H1 (cell line): Measurements from ENCODE around the gene KCNIP2. TPM values are rescaled to one million over a fixed set of nuclear protein-coding genes. Genes with fewer than 3 reads are reported as not detected.

Experiments
- CTCF ChIA-PET: fragments of 300-600 bp; sonication (Branson Sonifier 250); formaldehyde crosslinking; loops from one replicate; lab custom pipeline; 2021; ENCODE audit not compliant: partially characterized antibody; lab: Charles Lee
- POLR2A ChIA-PET: fragments of 300-600 bp; sonication (Branson Sonifier 250); formaldehyde crosslinking; loops from one replicate; lab custom pipeline; 2021; ENCODE audit warnings: inconsistent platforms; ENCODE audit not compliant: partially characterized antibody; lab: Charles Lee
- DNase-seq, 2 experiments: peaks; one replicate each; pipeline versions ENCODE4 v3.0.0 to v3.0.0-alpha.2; 2010 to 2022; ENCODE audit warnings: low spot score in 2 of 2, low read depth in 1 of 2, mixed read lengths in 1 of 2
- FAIRE-seq: peaks from 2 replicates; lab custom pipeline; 2011; peaks lifted over from hg19 to GRCh38; lab: Jason Lieb, UNC
- H2AFZ ChIP-seq: 2 replicates; pipeline ENCODE4 v1.8.1; 2012; ENCODE audit warnings: low read length, inconsistent platforms
- H2AK5ac ChIP-seq: 2 replicates; pipeline ENCODE4 v1.6.1; 2013; ENCODE audit warnings: low read depth, low read length
- H2BK120ac ChIP-seq: replicated peaks from 2 replicates; pipeline ENCODE3; 2013; ENCODE audit warnings: low read depth, low read length, inconsistent platforms
- H2BK12ac ChIP-seq: 2 replicates; pipeline ENCODE4 v1.6.1; 2013; ENCODE audit warnings: low read depth, low read length
- H2BK15ac ChIP-seq: 2 replicates; pipeline ENCODE4 v1.6.1; 2013; ENCODE audit warnings: low read length
- H2BK20ac ChIP-seq: 2 replicates; pipeline ENCODE4 v1.6.1; 2013; ENCODE audit warnings: low read length
- H2BK5ac ChIP-seq: 2 replicates; pipeline ENCODE4 v1.6.1; 2013; ENCODE audit warnings: low read depth, low read length
- H3K14ac ChIP-seq: 2 replicates; pipeline ENCODE4 v1.6.1; 2013; ENCODE audit warnings: inconsistent platforms; ENCODE audit not compliant: insufficient read length
- H3K18ac ChIP-seq: 2 replicates; pipeline ENCODE4 v1.6.1; 2013; ENCODE audit warnings: low read length; ENCODE audit errors: extremely low read depth
- H3K23ac ChIP-seq: 2 replicates; pipeline ENCODE4 v1.6.1; 2013; ENCODE audit warnings: inconsistent platforms; ENCODE audit not compliant: insufficient read length
- H3K23me2 ChIP-seq: 2 replicates; pipeline ENCODE4 v1.6.1; 2013; ENCODE audit warnings: low read depth, low read length
- H3K27ac ChIP-seq: 2 replicates; pipeline ENCODE4 v1.6.1; 2011; ENCODE audit warnings: low read depth, low read length, inconsistent platforms
- H3K27me3 ChIP-seq, 4 experiments: replicated peaks in 1 of 4; 1 replicate in 1 of 4; 2 replicates in 3 of 4; pipeline versions ENCODE4 v1.6.1 to v1.8.1; 2011 to 2013; ENCODE audit warnings: low read length in 3 of 4, mild to moderate bottlenecking in 3 of 4, inconsistent platforms in 2 of 4, mixed read lengths in 2 of 4, moderate library complexity in 1 of 4; ENCODE audit not compliant: control insufficient read depth in 3 of 4, insufficient read depth in 3 of 4; ENCODE audit errors: extremely low read depth in 1 of 4
- H3K36me3 ChIP-seq, 4 experiments: 2 replicates each; pipeline versions ENCODE4 v1.6.1 to v1.8.1; 2011 to 2013; ENCODE audit warnings: mild to moderate bottlenecking in 4 of 4, low read length in 3 of 4, moderate library complexity in 2 of 4, control low read depth in 1 of 4, inconsistent platforms in 1 of 4; ENCODE audit not compliant: insufficient read depth in 4 of 4, control insufficient read depth in 2 of 4
- H3K4ac ChIP-seq: replicated peaks from 2 replicates; pipeline ENCODE3; 2013; ENCODE audit warnings: low read length, low read depth, mixed read lengths, inconsistent platforms; ENCODE audit not compliant: insufficient read length
- H3K4me1 ChIP-seq, 4 experiments: replicated peaks in 1 of 4; 1 replicate in 1 of 4; 2 replicates in 3 of 4; pipeline versions ENCODE4 v1.6.1 to v1.8.1; 2011 to 2013; ENCODE audit warnings: low read length in 3 of 4, inconsistent platforms in 2 of 4, mixed read lengths in 1 of 4; ENCODE audit not compliant: insufficient read depth in 4 of 4, control insufficient read depth in 3 of 4
- H3K4me2 ChIP-seq, 2 experiments: 2 replicates each; pipeline versions ENCODE4 v1.6.1 to v1.8.1; 2011 to 2013; ENCODE audit warnings: low read depth in 2 of 2, low read length in 2 of 2, control low read depth in 1 of 2, inconsistent platforms in 1 of 2, mild to moderate bottlenecking in 1 of 2; ENCODE audit not compliant: insufficient read depth in 1 of 2
- H3K4me3 ChIP-seq, 4 experiments: fragments of 200-600, 300-600 bp in 1 of 4; sonication (generic), shearing (Covaris generic), sonication (Bioruptor Twin) in 1 of 4; 2 replicates each; pipeline versions ENCODE4 v1.5.1 to v1.8.1; 2011 to 2016; ENCODE audit warnings: low read length in 4 of 4, low read depth in 3 of 4, control low read depth in 2 of 4, inconsistent platforms in 2 of 4, mild to moderate bottlenecking in 2 of 4, mixed read lengths in 1 of 4, moderate library complexity in 1 of 4; ENCODE audit not compliant: insufficient read depth in 2 of 4; ENCODE audit errors: extremely low read depth in 1 of 4
- H3K56ac ChIP-seq: replicated peaks from 2 replicates; pipeline ENCODE3; 2013; ENCODE audit warnings: low read depth, mild to moderate bottlenecking, mixed read lengths, low read length, inconsistent platforms; ENCODE audit not compliant: insufficient read length
- H3K79me1 ChIP-seq: 2 replicates; pipeline ENCODE4 v1.6.1; 2013; ENCODE audit warnings: low read depth, low read length, control low read depth
- H3K79me2 ChIP-seq, 2 experiments: 2 replicates each; pipeline versions ENCODE4 v1.6.1 to v1.8.1; 2012 to 2013; ENCODE audit warnings: low read length in 2 of 2, mild to moderate bottlenecking in 2 of 2, inconsistent platforms in 1 of 2; ENCODE audit not compliant: insufficient read depth in 2 of 2, control insufficient read depth in 1 of 2
- H3K9ac ChIP-seq, 4 experiments: replicated peaks in 1 of 4; 1 replicate in 1 of 4; 2 replicates in 3 of 4; pipeline versions ENCODE4 v1.6.1 to v1.8.1; 2011 to 2013; ENCODE audit warnings: low read depth in 3 of 4, low read length in 3 of 4, control low read depth in 2 of 4, mild to moderate bottlenecking in 2 of 4, moderate library complexity in 2 of 4, inconsistent platforms in 1 of 4; ENCODE audit errors: extremely low read depth in 1 of 4
- H3K9me3 ChIP-seq, 2 experiments: 2 replicates each; pipeline versions ENCODE4 v1.6.1 to v1.8.1; 2012 to 2013; ENCODE audit warnings: mild to moderate bottlenecking in 2 of 2, moderate library complexity in 2 of 2, control low read depth in 1 of 2, inconsistent platforms in 1 of 2, low read depth in 1 of 2, low read length in 1 of 2, mixed read lengths in 1 of 2; ENCODE audit not compliant: insufficient read depth in 2 of 2
- H4K20me1 ChIP-seq, 2 experiments: replicated peaks in 1 of 2; 2 replicates each; pipeline versions ENCODE3 to v1.8.1; 2011 to 2013; ENCODE audit warnings: inconsistent platforms in 2 of 2, low read length in 2 of 2, mild to moderate bottlenecking in 1 of 2; ENCODE audit not compliant: insufficient read depth in 2 of 2, control insufficient read depth in 1 of 2
- H4K5ac ChIP-seq: 2 replicates; pipeline ENCODE4 v1.6.1; 2013; ENCODE audit warnings: low read length, low read depth, mixed read lengths, inconsistent platforms; ENCODE audit not compliant: insufficient read length
- H4K8ac ChIP-seq: 2 replicates; pipeline ENCODE4 v1.8.0; 2013; ENCODE audit warnings: mild to moderate bottlenecking, moderate library complexity, low read length, inconsistent platforms; ENCODE audit not compliant: insufficient read depth; ENCODE audit errors: extremely low read depth
- H4K91ac ChIP-seq: replicated peaks from 2 replicates; pipeline ENCODE3; 2013; ENCODE audit warnings: low read length, mixed read lengths, inconsistent platforms; ENCODE audit not compliant: insufficient read length
- ATF2 ChIP-seq: IDR thresholded peaks from 2 replicates; pipeline ENCODE4 v1.6.1; 2012; ENCODE audit warnings: low read length, inconsistent platforms
- BACH1 ChIP-seq: IDR thresholded peaks from 2 replicates; pipeline ENCODE4 v1.6.1; 2012; ENCODE audit warnings: low read length, improper control_type of control experiment
- BCL11A ChIP-seq, 2 experiments: IDR thresholded peaks; one replicate each; pipeline ENCODE4 v1.6.1; 2011; ENCODE audit warnings: low read depth in 2 of 2, low read length in 2 of 2, mild to moderate bottlenecking in 2 of 2
- CHD1 ChIP-seq: IDR thresholded peaks from 2 replicates; pipeline ENCODE4 v1.6.1; 2012; ENCODE audit warnings: low read depth, low read length, improper control_type of control experiment
- GABPA ChIP-seq: IDR thresholded peaks from 2 replicates; pipeline ENCODE4 v1.6.1; 2011; ENCODE audit warnings: mild to moderate bottlenecking, low read length, moderate library complexity, borderline replicate concordance; ENCODE audit not compliant: insufficient read depth
- PHF8 ChIP-seq: fragments of 200-600 bp; sonication (generic); conservative IDR thresholded peaks from 2 replicates; pipeline ENCODE4 v1.7.1; 2012; ENCODE audit warnings: low read depth, mild to moderate bottlenecking, inconsistent platforms, low read length, moderate library complexity
- RAD21 ChIP-seq, 2 experiments: IDR thresholded peaks in 1 of 2; conservative IDR thresholded peaks in 1 of 2; 2 replicates each; pipeline ENCODE4 v1.6.1; 2011; ENCODE audit warnings: low read depth in 2 of 2, low read length in 2 of 2, improper control_type of control experiment in 1 of 2, inconsistent platforms in 1 of 2, mild to moderate bottlenecking in 1 of 2, moderate library complexity in 1 of 2
- TCF12 ChIP-seq: IDR thresholded peaks from 2 replicates; pipeline ENCODE4 v1.6.1; 2011; ENCODE audit warnings: low read depth, mild to moderate bottlenecking, low read length
- USF2 ChIP-seq: IDR thresholded peaks from 2 replicates; pipeline ENCODE4 v1.6.1; 2011; ENCODE audit warnings: low read length, improper control_type of control experiment
- WGBS, 2 experiments: shearing (Covaris generic) in 1 of 2; methylation state at CpG; one replicate each; pipeline versions ENCODE4 v1.1.6 to v1.1.7; 2013 to 2015; ENCODE audit warnings: low lambda C conversion rate in 2 of 2, mixed read lengths in 2 of 2, inconsistent platforms in 1 of 2, low coverage in 1 of 2, missing lambda C conversion rate in 1 of 2; ENCODE audit not compliant: insufficient replicate concordance in 2 of 2, insufficient coverage in 1 of 2, insufficient read length in 1 of 2; ENCODE audit errors: extremely low coverage in 1 of 2, missing lambda C conversion rate in 1 of 2; 5-methylcytosine and 5-hydroxymethylcytosine counted together
- polyA plus RNA-seq, 7 experiments: library from polyadenylated mRNA; depleted of rRNA in 3 of 7; stranded (reverse) in 5 of 7; unstranded in 2 of 7; fragments of >200 nt in 5 of 7; fragments of 200-250 nt in 2 of 7; gene quantifications; 1 replicate in 5 of 7; 2 replicates in 1 of 7; 4 replicates in 1 of 7; pipeline versions ENCODE4 v1.2.1 to v1.2.3, GENCODE V29; 2011 to 2013; ENCODE audit warnings: missing spikeins in 2 of 7, mixed read lengths in 2 of 7
- total RNA-seq: library from RNA; stranded (reverse); fragmentation: NEBNext Ultra II Directional; extraction: Animal tissue kit (Norgen Biotek cat#: 25700); gene quantifications from 2 replicates; pipeline ENCODE4 v1.2.1, GENCODE V29; 2021

KCNIP2 gene
- total and polyA plus RNA-seq, 2 of the 8 experiments (the other 6 are each of a cell fraction or from before 2014, with no cell fraction given), result 2.7 to 6.0 TPM

GRCh38 chr10:101881036-101881774 lies 37.6 kb upstream of the KCNIP2 start:
- Histone ChIP-seq H3K9ac (no peak overlapping the region), H3K4me3 (no peak overlapping the region), H3K9me3 (no peaks in the 10 kb centered on the region), H4K20me1 (no peaks in the 10 kb centered on the region), H3K4me1 (no peaks in the 10 kb centered on the region), H2AFZ (no peak overlapping the region), H3K4me2 (no peak overlapping the region), H3K56ac (no peak overlapping the region), H2BK12ac (no peak overlapping the region), H2BK15ac (no peak overlapping the region), H3K27ac (no peak overlapping the region), H3K79me1 (no peaks in the 10 kb centered on the region), H3K27me3 (no peaks in the 10 kb centered on the region), H4K8ac (no peak overlapping the region), H3K4ac (no peak overlapping the region), H4K5ac (no peak overlapping the region), H3K23me2 (no peaks in the 10 kb centered on the region), H2BK5ac (no peak overlapping the region), H3K23ac (no peak overlapping the region), H3K18ac (no peak overlapping the region), H2AK5ac (no peak overlapping the region), H3K36me3 (no peaks in the 10 kb centered on the region), H2BK20ac (no peak overlapping the region), H3K79me2 (no peaks in the 10 kb centered on the region), H2BK120ac (no peak overlapping the region), H4K91ac (no peak overlapping the region), H3K14ac (no peak overlapping the region)
- CTCF ChIA-PET, result interaction anchor here (0.7 to 16.8 kb wide), 6 partner anchors 8 to 192 kb away, joined by 3 to 210 read pairs (median 4); no protein-coding TSS in a partner anchor
- POLR2A ChIA-PET, result interaction anchor here (0.6 to 1.2 kb wide), 2 partner anchors 63 to 242 kb away, joined by 3 to 4 read pairs; partner anchors contain the start of gene OGA
- DNase-seq, result no peak
- 82% methylated on average over 2 of the region's 2 CpGs; no CpG with 5 or more reads in 1 of the 2 experiments for WGBS, 2 experiments
- FAIRE-seq, result no peak
- TF ChIP-seq RAD21 (IDR thresholded peaks at IDR 0.05 in 1 of 2, conservative IDR thresholded peaks at IDR 0.05 in 1 of 2; ENCODE audit: low read depth in 2 of 2, low read length in 2 of 2) (no peak), BACH1 (no peak), ATF2 (no peak), PHF8 (no peak), USF2 (no peak), TCF12 (no peak), GABPA (no peak), BCL11A (IDR thresholded peaks at IDR 0.05; ENCODE audit: low read depth in 2 of 2, low read length in 2 of 2) (no peak), CHD1 (no peak)
